Activated CD8-positive, alpha-beta memory T cell treated with anti-CD3 and anti-CD28 coated beads for 36 hours (primary cell): ENCODE measurements around the gene CST1. TPM values are rescaled to one million over a fixed set of nuclear protein-coding genes. Genes with fewer than 3 reads are reported as not detected.
"Not testable (repeated sequence)": the region's sequence is repeated elsewhere in the genome, so short reads cannot be mapped to it uniquely, and the experiment has no call there.

Source experiments
- CTCF ChIA-PET: fragments of 350-600 bp; sonication (Branson Sonifier 250); formaldehyde crosslinking; loops from one replicate; lab custom pipeline; 2021; ENCODE audit warnings: antibody characterized with exemption; lab: Charles Lee
- POLR2A ChIA-PET: fragments of 350-600 bp; sonication (Branson Sonifier 250); formaldehyde crosslinking; loops from one replicate; lab custom pipeline; 2021; ENCODE audit warnings: antibody characterized with exemption; lab: Charles Lee
- total RNA-seq, 2 experiments: library from RNA; stranded (reverse); gene quantifications; one replicate each; pipeline ENCODE4 v1.2.3, GENCODE V29; 2021

Gene CST1
- not detected for total RNA-seq

GRCh38 chr20:23750786-23751185 lies at the start of gene CST1:
Gene CST1 (minus strand): TSS chr20:23750935. CDS start chr20:23750866, 69 bp downstream.
- CTCF ChIA-PET, POLR2A ChIA-PET: not testable (repeated sequence)

- POLR2A ChIA-PET, CTCF ChIA-PET: not testable (repeated sequence)
Observed at GRCh38 chr20:23799216-23799847, 48.6 kb upstream of the CST1 start.

- POLR2A ChIA-PET = no interaction called here
- CTCF ChIA-PET = no interaction called here
Observed at GRCh38 chr20:23795526-23795925, 44.8 kb upstream of the CST1 start.

- ChIA-PET CTCF (no interaction called here), POLR2A (no interaction called here)
Observed at GRCh38 chr20:23794841-23795240, 44.1 kb upstream of the CST1 start.

- POLR2A ChIA-PET = no interaction called here
- CTCF ChIA-PET = no interaction called here
Observed at GRCh38 chr20:23794065-23794464, 43.3 kb upstream of the CST1 start.

- ChIA-PET CTCF (no interaction called here), POLR2A (no interaction called here)
Observed at GRCh38 chr20:23783447-23783846, 32.7 kb upstream of the CST1 start.

GRCh38 chr20:23782366-23782983 lies 31.7 kb upstream of the CST1 start:
- ChIA-PET POLR2A (no interaction called here), CTCF (no interaction called here)

GRCh38 chr20:23778676-23779075 lies 27.9 kb upstream of the CST1 start:
- CTCF ChIA-PET, POLR2A ChIA-PET: not testable (repeated sequence)

GRCh38 chr20:23777380-23777779 lies 26.6 kb upstream of the CST1 start:
- CTCF ChIA-PET, POLR2A ChIA-PET: not testable (repeated sequence)

GRCh38 chr20:23776067-23776771 lies 25.5 kb upstream of the CST1 start:
- ChIA-PET CTCF (no interaction called here), POLR2A (no interaction called here)

- CTCF ChIA-PET = no interaction called here
- POLR2A ChIA-PET = no interaction called here
Observed at GRCh38 chr20:23774081-23774480, 23.3 kb upstream of the CST1 start.

- POLR2A ChIA-PET = no interaction called here
- CTCF ChIA-PET = no interaction called here
Observed at GRCh38 chr20:23773579-23773978, 22.8 kb upstream of the CST1 start.

- POLR2A ChIA-PET = no interaction called here
- CTCF ChIA-PET = no interaction called here
Observed at GRCh38 chr20:23773127-23773526, 22.4 kb upstream of the CST1 start.

GRCh38 chr20:23772074-23772473 lies 21.3 kb upstream of the CST1 start:
- CTCF ChIA-PET = no interaction called here

GRCh38 chr20:23770384-23770783 lies 19.6 kb upstream of the CST1 start:
- CTCF ChIA-PET = no interaction called here
- POLR2A ChIA-PET = no interaction called here

More at GRCh38 chr20:23772074-23772473, 21.3 kb upstream of the CST1 start:
- POLR2A ChIA-PET = no interaction called here

- POLR2A ChIA-PET, CTCF ChIA-PET: not testable (repeated sequence)
Observed at GRCh38 chr20:23768520-23768919, 17.8 kb upstream of the CST1 start.

GRCh38 chr20:23766531-23766930 lies 15.8 kb upstream of the CST1 start:
- ChIA-PET CTCF (no interaction called here), POLR2A (no interaction called here)

GRCh38 chr20:23765578-23765977 lies 14.8 kb upstream of the CST1 start:
- POLR2A ChIA-PET = no interaction called here
- CTCF ChIA-PET = no interaction called here

- POLR2A ChIA-PET, CTCF ChIA-PET: not testable (repeated sequence)
Observed at GRCh38 chr20:23764630-23765029, 13.9 kb upstream of the CST1 start.

GRCh38 chr20:23763345-23763744 lies 12.6 kb upstream of the CST1 start:
- ChIA-PET POLR2A (no interaction called here), CTCF (no interaction called here)
